ENCODE results near the gene CCL1.

- TF ChIP-seq CTCF (IDR thresholded peaks at IDR 0.05), result no peak
- no peak for TF ChIP-seq POLR2A (IDR thresholded peaks at IDR 0.05)
Observed at GRCh38 chr17:34383216-34383615, 20.2 kb upstream of the CCL1 start.

Measured in tibial nerve (tissue), 3 donors.